HG03520 (cell line): Measurements from ENCODE around the gene EPHA1.
"Not testable (repeated sequence)": the region's sequence is repeated elsewhere in the genome, so short reads cannot be mapped to it uniquely, and the experiment has no call there.

Experiments used
- ATAC-seq: cut with Tn5 transposase; IDR thresholded peaks from one replicate; pipeline ENCODE4 v1.9.1; 2021; ENCODE audit warnings: mild to moderate bottlenecking, moderate library complexity; ENCODE audit not compliant: unreplicated experiment

Gene EPHA1

GRCh38 chr7:143405173-143406001 is 3.3 kb downstream of the EPHA1 start:
- ATAC-seq: no peak

GRCh38 chr7:143402233-143402632 is 6.4 kb downstream of the EPHA1 start:
- ATAC-seq: not testable (repeated sequence)

- ATAC-seq: no peak
Observed at GRCh38 chr7:143401265-143401664, 7.4 kb downstream of the EPHA1 start.

- ATAC-seq: no peak
Observed at GRCh38 chr7:143399642-143400041, 9.0 kb downstream of the EPHA1 start.

GRCh38 chr7:143399151-143399550 is 9.5 kb downstream of the EPHA1 start:
- no peak for ATAC-seq

DNA sequence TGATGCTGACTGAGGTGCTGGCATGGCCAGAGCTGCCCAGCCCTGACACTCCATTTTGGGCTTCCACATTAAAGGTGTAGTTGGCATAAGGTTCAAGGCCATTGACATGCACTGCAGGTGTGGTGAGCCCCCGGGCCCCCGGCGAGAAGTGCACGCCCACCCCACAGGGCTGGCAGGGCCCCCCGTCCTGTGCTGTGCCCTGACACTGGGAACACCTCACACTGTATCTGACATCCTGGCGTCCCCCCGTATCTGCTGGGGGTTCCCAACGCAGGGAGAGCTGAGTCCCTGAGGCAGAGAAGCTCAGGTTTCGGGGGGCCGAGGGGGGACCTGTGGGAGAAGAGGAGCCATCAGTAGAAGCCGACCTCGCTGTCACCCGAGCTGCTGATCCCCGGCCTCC is 10.0 kb downstream of the EPHA1 start:
- ATAC-seq: no peak

DNA sequence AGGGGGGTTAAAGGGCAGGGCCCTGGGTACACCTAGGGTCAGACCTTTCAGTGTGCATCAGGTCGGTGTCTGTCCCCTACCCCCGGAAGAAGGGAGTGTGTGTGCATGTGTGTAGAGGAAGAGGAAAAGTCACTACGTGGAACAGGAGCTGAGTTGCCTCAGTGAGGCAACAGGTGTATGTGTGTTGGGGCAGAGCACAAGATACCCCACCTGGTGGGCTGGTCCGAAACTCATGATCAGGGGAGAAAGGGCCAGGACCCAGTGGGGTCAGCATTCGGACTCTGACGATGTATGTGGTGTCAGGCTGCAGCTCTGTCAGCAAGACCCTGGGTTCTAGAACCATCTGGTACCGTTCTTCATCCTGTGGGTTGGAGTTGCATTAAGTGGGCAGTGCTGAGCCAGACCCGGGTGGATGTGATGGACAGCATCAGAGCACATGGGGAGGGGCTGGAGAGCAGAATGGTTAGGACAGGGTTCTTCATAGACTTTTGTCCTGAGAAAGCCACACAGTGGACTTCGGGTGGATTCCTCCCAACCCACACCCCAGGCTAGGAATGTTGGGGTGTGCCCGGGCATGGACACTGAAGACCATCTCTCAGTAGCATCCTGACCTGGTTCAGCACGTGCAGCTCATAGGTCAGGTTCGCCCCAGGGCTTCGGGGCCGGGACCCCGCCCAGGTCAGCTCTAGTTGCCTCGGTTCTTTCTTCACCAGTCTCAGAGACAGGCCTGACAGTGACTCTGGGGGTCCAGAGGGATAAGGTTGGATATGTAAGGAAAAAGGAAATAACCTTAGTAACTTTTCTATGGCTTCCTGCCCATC is 10.7 kb downstream of the EPHA1 start:
- ATAC-seq: no peak

GRCh38 chr7:143396625-143397556 is 11.8 kb downstream of the EPHA1 start:
- ATAC-seq: no peak

DNA sequence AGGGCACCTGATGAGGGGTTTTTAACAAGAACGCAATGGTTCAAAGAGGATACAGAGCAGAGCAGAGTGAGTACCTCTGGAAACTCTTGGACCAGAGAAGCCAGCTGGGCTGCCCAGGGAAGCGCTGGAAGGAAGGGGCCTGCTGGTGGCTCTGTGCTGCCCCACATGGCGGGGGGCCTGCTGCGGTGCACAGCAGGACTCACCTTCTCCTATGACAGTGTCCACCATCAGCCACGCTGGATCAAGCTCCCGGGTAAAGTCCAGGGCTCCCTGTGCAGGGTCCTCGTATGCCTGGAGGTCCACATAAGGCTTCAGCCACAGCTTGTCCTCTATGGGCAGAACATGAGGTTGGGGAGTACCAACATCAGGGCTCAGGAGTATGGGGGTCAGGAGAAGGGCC is 12.5 kb downstream of the EPHA1 start:
- ATAC-seq: no peak

GRCh38 chr7:143395187-143396149 is 13.2 kb downstream of the EPHA1 start:
- no peak for ATAC-seq

GRCh38 chr7:143394777-143395176 is 13.9 kb downstream of the EPHA1 start:
- ATAC-seq: no peak

DNA sequence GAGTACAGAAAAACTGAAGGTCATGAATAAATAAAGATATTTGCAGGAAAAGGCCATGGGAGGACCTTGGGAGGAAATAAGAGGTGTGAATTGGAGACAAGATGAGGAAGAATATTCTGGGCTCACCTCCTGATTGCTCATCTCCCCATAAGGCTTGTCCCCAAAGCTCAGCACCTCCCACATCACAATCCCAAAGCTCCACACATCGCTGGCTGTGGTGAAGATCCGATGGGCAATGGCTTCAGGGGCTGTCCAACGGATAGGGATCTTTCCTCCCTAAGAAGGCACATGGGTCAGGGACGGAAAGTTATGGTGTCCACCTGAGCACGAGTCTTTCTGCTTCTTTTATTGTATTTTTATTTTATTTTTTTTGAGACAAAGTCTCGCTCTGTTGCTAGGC is 14.6 kb downstream of the EPHA1 start:
- ATAC-seq: no peak

DNA sequence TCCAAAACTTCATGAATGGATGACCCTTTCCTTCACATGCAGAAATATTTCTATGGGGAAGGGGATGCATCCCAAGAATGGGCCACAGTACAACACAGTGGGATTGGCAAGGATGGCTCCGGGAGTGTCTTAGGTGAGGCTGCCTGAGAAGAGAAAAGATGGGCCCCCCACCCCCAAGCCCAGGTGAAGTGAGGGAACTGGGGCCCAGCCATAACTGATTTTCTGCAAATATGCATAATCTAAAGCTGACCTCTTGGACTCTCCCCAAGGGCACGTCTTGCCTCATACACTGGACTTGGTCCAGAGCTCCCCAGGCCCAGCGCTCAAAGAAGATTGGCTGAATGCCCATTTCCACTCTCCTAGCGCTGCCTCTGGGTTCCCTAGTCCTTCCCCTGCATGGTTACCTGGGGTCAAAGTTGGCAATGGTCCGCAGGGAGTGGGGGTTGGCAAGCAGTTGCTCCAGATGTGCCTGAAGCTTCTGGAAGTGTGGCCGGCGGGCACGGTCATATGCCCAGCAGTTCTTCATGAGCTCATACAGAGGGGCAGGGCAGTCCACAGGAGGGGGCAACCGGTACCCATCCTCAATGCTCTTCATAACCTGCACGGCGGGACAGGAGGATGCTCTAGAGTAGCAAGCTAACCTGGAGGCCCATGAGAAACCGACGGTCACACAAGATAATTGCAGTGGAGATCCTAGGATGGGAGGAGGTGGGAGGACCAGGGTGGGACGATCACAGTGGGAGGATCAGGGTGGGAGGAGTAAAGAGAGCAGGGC is 15.2 kb downstream of the EPHA1 start:
- ATAC-seq: no peak

DNA sequence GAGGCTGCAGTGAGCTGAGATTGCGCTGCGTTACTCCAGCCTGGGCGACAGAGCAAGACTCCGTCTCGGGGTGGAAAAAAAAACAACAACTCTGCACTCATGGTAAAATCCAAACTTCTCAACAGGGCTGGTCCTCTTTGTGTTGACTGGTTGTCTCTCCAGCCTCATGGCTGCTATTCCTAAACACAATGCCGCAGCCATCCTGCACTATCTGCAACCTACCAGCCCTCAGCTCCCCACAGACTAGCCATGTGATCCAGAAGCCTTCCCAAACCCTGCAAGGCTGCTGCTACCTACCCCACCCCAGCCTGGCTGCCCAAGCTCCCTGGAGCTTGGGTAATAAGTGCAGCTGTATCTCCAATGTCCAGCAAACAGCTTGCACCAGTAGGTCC is 15.8 kb downstream of the EPHA1 start:
- no peak for ATAC-seq

GRCh38 chr7:143392427-143392826 is 16.2 kb downstream of the EPHA1 start:
- not testable (repeated sequence) for ATAC-seq

DNA sequence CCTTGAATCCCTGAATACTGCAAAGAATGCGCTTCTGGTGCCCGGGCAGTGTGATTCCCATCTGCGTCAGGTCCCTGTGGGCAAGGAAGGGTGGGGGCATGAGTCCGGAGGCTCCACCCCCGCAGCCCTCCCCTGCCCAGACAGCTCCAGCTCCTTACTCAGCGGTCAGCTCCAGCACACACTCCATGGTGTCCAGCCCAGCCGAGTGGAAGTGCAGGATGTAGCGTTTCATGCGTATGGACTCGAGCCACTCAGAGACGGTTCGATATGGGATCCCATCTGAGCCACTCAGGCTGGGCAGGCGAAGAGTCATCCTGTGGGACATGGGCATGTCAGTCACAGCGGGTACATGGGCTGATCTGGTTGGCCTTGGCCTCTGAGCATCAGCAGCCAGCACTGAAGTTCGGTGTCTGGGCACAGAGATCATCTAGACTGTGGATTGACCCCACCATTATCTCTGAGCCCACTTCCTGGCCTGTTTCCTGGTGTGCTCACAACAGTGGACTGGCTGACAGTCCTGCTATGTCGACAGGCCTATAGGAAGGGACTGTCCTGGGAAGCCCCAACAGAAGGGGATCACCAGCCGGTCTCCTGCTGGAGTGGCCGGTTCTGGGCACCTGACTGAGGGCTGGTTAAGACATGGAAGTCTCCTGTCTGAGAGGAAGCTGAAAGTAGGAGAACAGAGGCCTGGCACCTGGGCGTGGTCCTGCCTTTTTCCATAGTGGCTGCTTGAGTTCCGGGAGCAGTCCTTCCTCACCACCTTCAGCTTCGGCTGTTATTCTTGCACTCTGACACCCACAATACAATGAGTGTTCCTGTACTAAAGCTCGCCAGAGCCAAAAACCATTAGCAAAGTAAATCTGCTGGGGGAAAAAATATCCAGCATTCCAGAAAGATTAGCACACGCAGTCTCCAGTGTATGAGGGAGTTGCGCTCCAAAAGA is 16.9 kb downstream of the EPHA1 start:
- ATAC-seq: no peak

- ATAC-seq: no peak
Observed at GRCh38 chr7:143390773-143391317, 17.8 kb downstream of the EPHA1 start.
